ENCODE measurements around the gene VPS35L. TPM values are rescaled to one million over a fixed set of nuclear protein-coding genes. Genes with fewer than 3 reads are reported as not detected.
A peak's percentile ranks its signal among the peaks of the same experiment; 100 is the strongest.

VPS35L gene
- total and polyA plus RNA-seq, 5 donors from 2014 or later: 29.9 to 34.6 (median 33.7) TPM

GRCh38 chr16:19737306-19738038 is 182.0 kb downstream of the VPS35L start:
- no peak for ATAC-seq (ENCODE audit: low read depth in 2 of 2)
- Histone ChIP-seq H3K36me3 (ENCODE audit: control insufficient read depth, insufficient read depth, low read length) (no peaks in the 10 kb centered on the region), H3K27me3 (ENCODE audit: control insufficient read depth, insufficient read depth, low read length) (no peaks in the 10 kb centered on the region), H3K9me3 (ENCODE audit: control insufficient read depth in 2 of 2, low read length in 2 of 2) (no peaks in the 10 kb centered on the region), H3K4me1 (ENCODE audit: control insufficient read depth, insufficient read depth, low read length, poor library complexity, severe bottlenecking) (no peaks in the 10 kb centered on the region), H3K27ac (ENCODE audit: insufficient read depth, low read length, poor library complexity, severe bottlenecking) (no peak overlapping the region), H3K4me3 (ENCODE audit: low read depth, low read length) (no peak overlapping the region)
- Mint-ChIP-seq H3K4me3 (no peak overlapping the region), H3K4me1 (no peaks in the 10 kb centered on the region), H3K27ac (no peak overlapping the region), H3K27me3 (peaks cover 6% of the 10 kb centered on the region), H3K36me3 (no peaks in the 10 kb centered on the region), H3K9me3 (peaks cover 0 to 2% (median 0%) of the 10 kb centered on the region in 7 donors)
- no peak for DNase-seq

DNA sequence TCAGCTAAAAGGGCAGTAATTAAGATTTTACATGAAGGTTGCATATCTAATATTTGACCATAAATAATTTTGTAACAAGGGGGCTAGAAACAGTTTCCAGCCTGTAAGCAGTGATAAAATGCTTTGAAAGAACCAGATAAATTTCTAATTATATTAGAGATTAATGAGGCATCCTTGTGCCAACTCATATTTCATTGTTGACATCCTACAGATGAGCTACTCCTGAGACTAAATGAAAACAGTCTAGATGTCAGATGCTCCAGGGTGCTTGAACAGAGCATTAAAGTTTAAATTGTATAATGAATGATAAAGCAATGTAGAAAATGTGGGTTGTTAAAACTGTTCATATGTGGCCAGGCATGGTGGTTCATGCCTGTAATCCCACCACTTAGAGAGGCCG is 185.9 kb downstream of the VPS35L start:
- no peak overlapping the region for H3K4me3 ChIP-seq (ENCODE audit: low read depth, low read length)
- no peaks in the 10 kb centered on the region for H3K9me3 ChIP-seq (ENCODE audit: control insufficient read depth in 2 of 2, low read length in 2 of 2)
- DNase-seq: no peak
- ATAC-seq (ENCODE audit: low read depth in 2 of 2): no peak
- Mint-ChIP-seq H3K4me1 (no peaks in the 10 kb centered on the region), H3K27ac (no peak overlapping the region), H3K36me3 (no peaks in the 10 kb centered on the region), H3K27me3 (peaks cover 6% of the 10 kb centered on the region), H3K4me3 (no peak overlapping the region), H3K9me3 (no peaks in the 10 kb centered on the region)
- no peaks in the 10 kb centered on the region for H3K36me3 ChIP-seq (ENCODE audit: control insufficient read depth, insufficient read depth, low read length)
- no peaks in the 10 kb centered on the region for H3K4me1 ChIP-seq (ENCODE audit: control insufficient read depth, insufficient read depth, low read length, poor library complexity, severe bottlenecking)
- no peak overlapping the region for H3K27ac ChIP-seq (ENCODE audit: insufficient read depth, low read length, poor library complexity, severe bottlenecking)
- H3K27me3 ChIP-seq (ENCODE audit: control insufficient read depth, insufficient read depth, low read length): no peaks in the 10 kb centered on the region

DNA sequence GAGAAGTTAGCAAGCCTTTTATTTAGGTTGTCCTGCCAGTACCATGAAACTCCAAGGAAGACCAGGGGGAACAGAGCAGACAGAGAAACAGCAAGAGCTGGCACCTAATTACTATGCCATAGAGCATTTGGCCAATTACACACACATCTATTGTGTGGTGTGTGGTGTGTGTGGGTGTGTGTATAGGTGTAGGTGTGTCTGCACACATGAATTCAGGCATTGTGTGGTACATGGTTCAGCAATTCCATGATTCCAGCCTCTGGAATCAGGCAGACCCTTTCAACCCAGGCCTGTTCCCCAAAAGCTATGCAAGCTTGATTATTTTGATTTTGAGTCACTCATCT is 188.3 kb downstream of the VPS35L start:
- H3K4me3 ChIP-seq (ENCODE audit: low read depth, low read length): no peak overlapping the region
- H3K27me3 ChIP-seq (ENCODE audit: control insufficient read depth, insufficient read depth, low read length): no peaks in the 10 kb centered on the region
- no peaks in the 10 kb centered on the region for H3K9me3 ChIP-seq (ENCODE audit: control insufficient read depth in 2 of 2, low read length in 2 of 2)
- no peak overlapping the region for H3K4me3 Mint-ChIP-seq
- H3K27ac Mint-ChIP-seq: no peak overlapping the region
- no peaks in the 10 kb centered on the region for H3K9me3 Mint-ChIP-seq
- H3K4me1 ChIP-seq (ENCODE audit: control insufficient read depth, insufficient read depth, low read length, poor library complexity, severe bottlenecking): no peaks in the 10 kb centered on the region
- no peak overlapping the region for H3K27ac ChIP-seq (ENCODE audit: insufficient read depth, low read length, poor library complexity, severe bottlenecking)
- no peaks in the 10 kb centered on the region for H3K36me3 ChIP-seq (ENCODE audit: control insufficient read depth, insufficient read depth, low read length)
- peaks cover 6% of the 10 kb centered on the region for H3K27me3 Mint-ChIP-seq
- H3K4me1 Mint-ChIP-seq: no peaks in the 10 kb centered on the region
- no peak for DNase-seq
- H3K36me3 Mint-ChIP-seq: no peaks in the 10 kb centered on the region
- no peak for ATAC-seq (ENCODE audit: low read depth in 2 of 2)

- Histone ChIP-seq H3K27ac (ENCODE audit: insufficient read depth, low read length, poor library complexity, severe bottlenecking) (no peak overlapping the region), H3K4me3 (ENCODE audit: low read depth, low read length) (no peak overlapping the region), H3K36me3 (ENCODE audit: control insufficient read depth, insufficient read depth, low read length) (no peaks in the 10 kb centered on the region), H3K4me1 (ENCODE audit: control insufficient read depth, insufficient read depth, low read length, poor library complexity, severe bottlenecking) (no peaks in the 10 kb centered on the region), H3K9me3 (ENCODE audit: control insufficient read depth in 2 of 2, low read length in 2 of 2) (no peaks in the 10 kb centered on the region), H3K27me3 (ENCODE audit: control insufficient read depth, insufficient read depth, low read length) (no peaks in the 10 kb centered on the region)
- Mint-ChIP-seq H3K27me3 (peaks cover 6% of the 10 kb centered on the region), H3K9me3 (no peaks in the 10 kb centered on the region), H3K4me3 (no peak overlapping the region), H3K36me3 (no peaks in the 10 kb centered on the region), H3K27ac (peak overlapping the region in 1 of 3 donors; percentile 26), H3K4me1 (no peaks in the 10 kb centered on the region)
- DNase-seq (no peak), ATAC-seq (ENCODE audit: low read depth in 2 of 2) (no peak)
Observed at GRCh38 chr16:19744670-19745069, 189.2 kb downstream of the VPS35L start.

DNA sequence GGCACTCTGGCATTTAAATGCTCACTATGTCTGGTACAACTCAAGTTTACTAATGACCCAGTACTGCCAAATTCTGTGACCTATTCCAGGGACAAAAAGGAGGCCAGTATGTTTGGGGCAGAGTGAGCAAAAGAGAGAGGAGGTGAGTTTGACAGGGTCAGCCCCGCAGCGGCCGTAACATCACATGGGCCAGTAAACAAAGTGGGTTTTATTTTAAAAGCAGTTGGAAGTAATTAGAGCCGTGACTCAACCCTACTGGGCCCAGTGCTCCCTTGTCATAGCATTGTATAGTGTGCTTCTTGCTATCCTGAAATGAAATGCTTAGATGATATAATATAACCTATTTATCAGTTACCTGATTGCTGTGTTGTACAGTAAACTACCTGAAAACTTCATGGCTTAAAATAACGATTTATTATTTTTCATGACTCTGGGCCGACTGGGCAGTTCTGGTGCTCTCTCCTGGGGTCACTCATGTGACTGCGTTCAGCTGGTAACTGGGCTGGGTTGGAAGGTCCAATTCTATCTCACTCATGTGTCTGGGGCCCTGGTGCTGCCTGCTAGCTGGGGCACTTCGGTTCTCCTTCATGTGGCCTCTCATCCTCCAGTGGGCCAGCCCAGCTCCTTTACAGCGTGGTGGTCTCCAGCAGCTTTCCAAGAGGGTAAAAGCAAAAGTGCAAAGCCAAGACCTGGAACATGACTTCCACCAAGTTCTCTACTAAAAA is 189.9 kb downstream of the VPS35L start:
- ATAC-seq (ENCODE audit: low read depth in 2 of 2) (no peak), DNase-seq (no peak)
- no peaks in the 10 kb centered on the region for H3K9me3 ChIP-seq (ENCODE audit: control insufficient read depth in 2 of 2, low read length in 2 of 2)
- H3K4me1 Mint-ChIP-seq: no peaks in the 10 kb centered on the region
- H3K4me1 ChIP-seq (ENCODE audit: control insufficient read depth, insufficient read depth, low read length, poor library complexity, severe bottlenecking): no peaks in the 10 kb centered on the region
- no peaks in the 10 kb centered on the region for H3K27me3 ChIP-seq (ENCODE audit: control insufficient read depth, insufficient read depth, low read length)
- no peaks in the 10 kb centered on the region for H3K36me3 ChIP-seq (ENCODE audit: control insufficient read depth, insufficient read depth, low read length)
- H3K4me3 Mint-ChIP-seq: no peak overlapping the region
- no peaks in the 10 kb centered on the region for H3K9me3 Mint-ChIP-seq
- H3K4me3 ChIP-seq (ENCODE audit: low read depth, low read length): no peak overlapping the region
- H3K36me3 Mint-ChIP-seq: no peaks in the 10 kb centered on the region
- H3K27me3 Mint-ChIP-seq: peaks cover 5% of the 10 kb centered on the region
- no peak overlapping the region for H3K27ac Mint-ChIP-seq
- no peak overlapping the region for H3K27ac ChIP-seq (ENCODE audit: insufficient read depth, low read length, poor library complexity, severe bottlenecking)

- no peak for ATAC-seq (ENCODE audit: low read depth in 2 of 2)
- no peaks in the 10 kb centered on the region for H3K4me1 ChIP-seq (ENCODE audit: control insufficient read depth, insufficient read depth, low read length, poor library complexity, severe bottlenecking)
- peaks cover 4% of the 10 kb centered on the region for H3K27me3 Mint-ChIP-seq
Observed at GRCh38 chr16:19746561-19746960, 191.1 kb downstream of the VPS35L start.

GRCh38 chr16:19748389-19749168 is 193.1 kb downstream of the VPS35L start:
- no peak overlapping the region for H3K4me3 ChIP-seq (ENCODE audit: low read depth, low read length)
- H3K9me3 ChIP-seq (ENCODE audit: control insufficient read depth in 2 of 2, low read length in 2 of 2): no peaks in the 10 kb centered on the region
- H3K27ac ChIP-seq (ENCODE audit: insufficient read depth, low read length, poor library complexity, severe bottlenecking): no peak overlapping the region
- H3K27me3 Mint-ChIP-seq: peaks cover 4% of the 10 kb centered on the region
- no peaks in the 10 kb centered on the region for H3K36me3 Mint-ChIP-seq
- no peaks in the 10 kb centered on the region for H3K9me3 Mint-ChIP-seq
- ATAC-seq (ENCODE audit: low read depth in 2 of 2) (no peak), DNase-seq (no peak)
- no peaks in the 10 kb centered on the region for H3K36me3 ChIP-seq (ENCODE audit: control insufficient read depth, insufficient read depth, low read length)
- no peaks in the 10 kb centered on the region for H3K4me1 ChIP-seq (ENCODE audit: control insufficient read depth, insufficient read depth, low read length, poor library complexity, severe bottlenecking)
- H3K4me1 Mint-ChIP-seq: no peaks in the 10 kb centered on the region
- H3K4me3 Mint-ChIP-seq: no peak overlapping the region
- H3K27ac Mint-ChIP-seq: no peak overlapping the region
- H3K27me3 ChIP-seq (ENCODE audit: control insufficient read depth, insufficient read depth, low read length): no peaks in the 10 kb centered on the region

More at GRCh38 chr16:19746561-19746960, 191.1 kb downstream of the VPS35L start:
- Mint-ChIP-seq H3K36me3 (no peaks in the 10 kb centered on the region), H3K4me1 (no peaks in the 10 kb centered on the region), H3K27ac (peak overlapping the region in 1 of 3 donors; percentile 38), H3K9me3 (no peaks in the 10 kb centered on the region), H3K4me3 (no peak overlapping the region)
- no peak for DNase-seq
- Histone ChIP-seq H3K36me3 (ENCODE audit: control insufficient read depth, insufficient read depth, low read length) (no peaks in the 10 kb centered on the region), H3K27ac (ENCODE audit: insufficient read depth, low read length, poor library complexity, severe bottlenecking) (no peak overlapping the region), H3K4me3 (ENCODE audit: low read depth, low read length) (no peak overlapping the region), H3K27me3 (ENCODE audit: control insufficient read depth, insufficient read depth, low read length) (no peaks in the 10 kb centered on the region), H3K9me3 (ENCODE audit: control insufficient read depth in 2 of 2, low read length in 2 of 2) (no peaks in the 10 kb centered on the region)
